Gastrocnemius medialis (tissue), 4 donors: ENCODE measurements around the gene OVOL1.
"Not testable (repeated sequence)": the region's sequence is repeated elsewhere in the genome, so short reads cannot be mapped to it uniquely, and the experiment has no call there.

Experiments
- CTCF ChIP-seq, 5 experiments: fragments of 450-650 bp in 3 of 5; fragments of 200-600 bp in 2 of 5; sonication (generic) in 2 of 5; IDR thresholded peaks in 4 of 5; conservative IDR thresholded peaks in 1 of 5; 1 replicate in 4 of 5; 2 replicates in 1 of 5; pipeline ENCODE4 v1.5.1; 2016 to 2019; ENCODE audit warnings: antibody characterized with exemption in 5 of 5, mild to moderate bottlenecking in 3 of 5, moderate library complexity in 3 of 5
- POLR2A ChIP-seq, 2 donors: fragments of 450-650 bp; IDR thresholded peaks; one replicate each; pipeline ENCODE4 v1.6.1; 2017; ENCODE audit warnings: antibody characterized with exemption in 2 of 2, mild to moderate bottlenecking in 2 of 2, moderate library complexity in 2 of 2

- TF ChIP-seq CTCF (IDR thresholded peaks at IDR 0.05 in 4 of 5, conservative IDR thresholded peaks at IDR 0.05 in 1 of 5); POLR2A (IDR thresholded peaks at IDR 0.05): not testable (repeated sequence)
Measured at GRCh38 chr11:65767806-65768205, 19.1 kb upstream of the OVOL1 start.
